ENCODE results near the gene CARF. TPM values are rescaled to one million over a fixed set of nuclear protein-coding genes. Genes with fewer than 3 reads are reported as not detected.
"Not testable (repeated sequence)": the region's sequence is repeated elsewhere in the genome, so short reads cannot be mapped to it uniquely, and the experiment has no call there.

CARF gene
- total and polyA plus RNA-seq, 2 donors (not counting 1 experiment from before 2014, with no cell fraction given) = 11.3 to 27.5 TPM

- H3K4me3 ChIP-seq (ENCODE audit: control extremely low read depth in 1 of 5, extremely low read depth in 1 of 5, insufficient read depth in 1 of 5, low read depth in 2 of 5, low read length in 4 of 5) = no peak overlapping the region
- H3K36me3 ChIP-seq (replicated peaks in 1 of 2; ENCODE audit: control extremely low read depth in 1 of 2, control insufficient read depth in 1 of 2, extremely low read depth in 1 of 2, insufficient read depth in 2 of 2, low read length in 1 of 2) = peaks cover 2 to 16% of the 10 kb centered on the region in 2 experiments
- H3K27ac ChIP-seq (ENCODE audit: low read length in 2 of 2) = no peak overlapping the region
- Mint-ChIP-seq H3K4me3 (no peak overlapping the region), H3K27me3 (no peaks in the 10 kb centered on the region), H3K9me3 (ENCODE audit: insufficient read depth) (peaks cover 10% of the 10 kb centered on the region), H3K27ac (no peak overlapping the region), H3K4me1 (no peaks in the 10 kb centered on the region)
- H3K4me1 ChIP-seq (ENCODE audit: control insufficient read depth in 2 of 2, insufficient read depth in 2 of 2, low read length in 2 of 2) = no peaks in the 10 kb centered on the region
- TF ChIP-seq EZH2 (IDR thresholded peaks at IDR 0.05; ENCODE audit: borderline replicate concordance, insufficient read depth, low read depth, low read length, poor library complexity, severe bottlenecking) (no peak), CTCF (IDR thresholded peaks at IDR 0.05) (no peak)
- H3K27me3 ChIP-seq (replicated peaks in 1 of 4; ENCODE audit: control extremely low read depth in 1 of 4, control insufficient read depth in 3 of 4, insufficient read depth in 4 of 4, low read length in 3 of 4) = no peaks in the 10 kb centered on the region
- DNase-seq (no peak), ATAC-seq (ENCODE audit: low read depth) (no peak)
- no peak overlapping the region for H2AFZ ChIP-seq (ENCODE audit: insufficient read depth, low read depth, low read length, poor library complexity, severe bottlenecking)
- CTCF ChIA-PET = no interaction called here
- no peak overlapping the region for H3K9ac ChIP-seq (ENCODE audit: low read length)
- intact Hi-C loops (cut with micrococcal nuclease) = no loop called here
- H3K79me2 ChIP-seq (ENCODE audit: control insufficient read depth, insufficient read depth, low read length) = no peaks in the 10 kb centered on the region
- POLR2A ChIA-PET = no interaction called here
- WGBS (ENCODE audit: insufficient coverage) = no CpG with 5 or more reads among the region's 3 CpGs
- no peak overlapping the region for H3K4me2 ChIP-seq (replicated peaks; ENCODE audit: low read depth, low read length, poor library complexity, severe bottlenecking)
- peaks cover 0 to 9% (median 1%) of the 10 kb centered on the region in 3 donors for H3K9me3 ChIP-seq (ENCODE audit: control extremely low read depth in 1 of 3, control insufficient read depth in 2 of 3, insufficient read depth in 1 of 3, low read length in 2 of 3)
- no peaks in the 10 kb centered on the region for H4K20me1 ChIP-seq (ENCODE audit: control insufficient read depth, insufficient read depth, low read length, poor library complexity, severe bottlenecking)
Observed at GRCh38 chr2:202944816-202945215, 32.7 kb downstream of the CARF start.

GRCh38 chr2:202945497-202945896 lies 33.4 kb downstream of the CARF start:
- ATAC-seq (ENCODE audit: low read depth) (no peak), DNase-seq (no peak)
- no peaks in the 10 kb centered on the region for H3K4me1 ChIP-seq (ENCODE audit: control insufficient read depth in 2 of 2, insufficient read depth in 2 of 2, low read length in 2 of 2)
- no peak overlapping the region for H2AFZ ChIP-seq (ENCODE audit: insufficient read depth, low read depth, low read length, poor library complexity, severe bottlenecking)
- CTCF ChIA-PET = no interaction called here
- Mint-ChIP-seq H3K4me1 (no peaks in the 10 kb centered on the region), H3K9me3 (ENCODE audit: insufficient read depth) (peaks cover 10% of the 10 kb centered on the region), H3K27ac (no peak overlapping the region), H3K27me3 (no peaks in the 10 kb centered on the region), H3K4me3 (no peak overlapping the region)
- WGBS (ENCODE audit: insufficient coverage) = no CpG with 5 or more reads among the region's 2 CpGs
- no peak overlapping the region for H3K4me3 ChIP-seq (ENCODE audit: control extremely low read depth in 1 of 5, extremely low read depth in 1 of 5, insufficient read depth in 1 of 5, low read depth in 2 of 5, low read length in 4 of 5)
- no peak overlapping the region for H3K9ac ChIP-seq (ENCODE audit: low read length)
- H3K36me3 ChIP-seq (replicated peaks in 1 of 2; ENCODE audit: control extremely low read depth in 1 of 2, control insufficient read depth in 1 of 2, extremely low read depth in 1 of 2, insufficient read depth in 2 of 2, low read length in 1 of 2) = peaks cover 1 to 16% of the 10 kb centered on the region in 2 experiments
- H3K9me3 ChIP-seq (ENCODE audit: control extremely low read depth in 1 of 3, control insufficient read depth in 2 of 3, insufficient read depth in 1 of 3, low read length in 2 of 3) = peaks cover 0 to 9% (median 1%) of the 10 kb centered on the region in 3 donors
- no peaks in the 10 kb centered on the region for H3K79me2 ChIP-seq (ENCODE audit: control insufficient read depth, insufficient read depth, low read length)
- H3K27me3 ChIP-seq (replicated peaks in 1 of 4; ENCODE audit: control extremely low read depth in 1 of 4, control insufficient read depth in 3 of 4, insufficient read depth in 4 of 4, low read length in 3 of 4) = no peaks in the 10 kb centered on the region
- no peaks in the 10 kb centered on the region for H4K20me1 ChIP-seq (ENCODE audit: control insufficient read depth, insufficient read depth, low read length, poor library complexity, severe bottlenecking)
- intact Hi-C loops (cut with micrococcal nuclease) = no loop called here
- POLR2A ChIA-PET = no interaction called here
- no peak overlapping the region for H3K27ac ChIP-seq (ENCODE audit: low read length in 2 of 2)
- no peak for TF ChIP-seq CTCF (IDR thresholded peaks at IDR 0.05)
- no peak for TF ChIP-seq EZH2 (IDR thresholded peaks at IDR 0.05; ENCODE audit: borderline replicate concordance, insufficient read depth, low read depth, low read length, poor library complexity, severe bottlenecking)
- H3K4me2 ChIP-seq (replicated peaks; ENCODE audit: low read depth, low read length, poor library complexity, severe bottlenecking) = no peak overlapping the region

- H3K9ac ChIP-seq (ENCODE audit: low read length); H3K4me1 ChIP-seq (ENCODE audit: control insufficient read depth in 2 of 2, insufficient read depth in 2 of 2, low read length in 2 of 2); H3K4me2 ChIP-seq (replicated peaks; ENCODE audit: low read depth, low read length, poor library complexity, severe bottlenecking); H3K27ac ChIP-seq (ENCODE audit: low read length in 2 of 2); CTCF ChIA-PET; H3K79me2 ChIP-seq (ENCODE audit: control insufficient read depth, insufficient read depth, low read length); H4K20me1 ChIP-seq (ENCODE audit: control insufficient read depth, insufficient read depth, low read length, poor library complexity, severe bottlenecking); H3K4me3 Mint-ChIP-seq; POLR2A ChIA-PET; H3K4me3 ChIP-seq (ENCODE audit: control extremely low read depth in 1 of 5, extremely low read depth in 1 of 5, insufficient read depth in 1 of 5, low read depth in 2 of 5, low read length in 4 of 5); H3K27ac Mint-ChIP-seq; intact Hi-C loops (cut with micrococcal nuclease); H3K4me1 Mint-ChIP-seq; H3K9me3 ChIP-seq (ENCODE audit: control extremely low read depth in 1 of 3, control insufficient read depth in 2 of 3, insufficient read depth in 1 of 3, low read length in 2 of 3); ATAC-seq (ENCODE audit: low read depth); H3K27me3 Mint-ChIP-seq; H3K27me3 ChIP-seq (replicated peaks in 1 of 4; ENCODE audit: control extremely low read depth in 1 of 4, control insufficient read depth in 3 of 4, insufficient read depth in 4 of 4, low read length in 3 of 4); DNase-seq; H2AFZ ChIP-seq (ENCODE audit: insufficient read depth, low read depth, low read length, poor library complexity, severe bottlenecking): not testable (repeated sequence)
- peaks cover 10% of the 10 kb centered on the region for H3K9me3 Mint-ChIP-seq (ENCODE audit: insufficient read depth)
- peaks cover 0 to 14% of the 10 kb centered on the region in 2 experiments for H3K36me3 ChIP-seq (replicated peaks in 1 of 2; ENCODE audit: control extremely low read depth in 1 of 2, control insufficient read depth in 1 of 2, extremely low read depth in 1 of 2, insufficient read depth in 2 of 2, low read length in 1 of 2)
- no CpG with 5 or more reads among the region's 3 CpGs for WGBS (ENCODE audit: insufficient coverage)
Observed at GRCh38 chr2:202949333-202949732, 37.3 kb downstream of the CARF start.
